LNCaP clone FGC (cell line): ENCODE results near the gene RPRD1A.

Source experiments
- DNase-seq: peaks from one replicate; pipeline ENCODE4 v3.0.0-alpha.2; 2011; ENCODE audit warnings: low read depth
- H3K4me3 ChIP-seq: 2 replicates; pipeline ENCODE4 v1.5.1; 2011; ENCODE audit warnings: mild to moderate bottlenecking, low read depth, low read length, control low read depth
- CTCF ChIP-seq: IDR thresholded peaks from 2 replicates; pipeline ENCODE4 v1.5.1; 2012; ENCODE audit warnings: mild to moderate bottlenecking; ENCODE audit not compliant: control insufficient read depth, insufficient read depth; ENCODE audit errors: extremely low read depth

Gene RPRD1A

GRCh38 chr18:35942661-35943060 lies 124.7 kb downstream of the RPRD1A start:
- TF ChIP-seq CTCF = no peak
- no peak overlapping the region for H3K4me3 ChIP-seq
- peak; percentile 80 for DNase-seq

- TF ChIP-seq CTCF = no peak
- H3K4me3 ChIP-seq = no peak overlapping the region
- no peak for DNase-seq
Measured at GRCh38 chr18:35942133-35942532, 125.2 kb downstream of the RPRD1A start.

DNA sequence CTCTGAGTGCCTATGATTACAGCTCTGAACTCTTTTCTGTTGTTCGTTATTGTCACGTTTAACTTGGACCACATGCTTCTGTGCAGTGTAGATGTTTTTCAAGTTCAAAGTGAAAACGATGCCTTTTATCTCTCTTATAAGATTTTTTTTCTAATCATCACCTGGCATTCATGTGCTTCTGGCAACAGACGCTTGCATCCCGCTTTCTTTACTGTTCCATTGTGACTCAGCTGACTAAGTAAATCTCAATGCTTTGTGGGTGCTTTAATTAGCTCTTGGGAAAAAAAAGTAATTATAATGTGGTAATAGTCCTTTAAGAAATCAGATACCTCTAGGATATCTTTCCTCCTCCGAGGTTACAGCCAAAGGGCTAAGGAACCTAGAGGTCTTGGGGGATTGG lies 126.1 kb downstream of the RPRD1A start:
- TF ChIP-seq CTCF = no peak
- H3K4me3 ChIP-seq = no peak overlapping the region
- DNase-seq = no peak
